Breast epithelium (tissue), 3 donors: Measurements from ENCODE around the gene HERC3.

ENCODE experiments used
- CTCF ChIP-seq, 3 donors: fragments of 450-650 bp; IDR thresholded peaks; one replicate each; pipeline ENCODE4 v1.5.1; 2016 to 2017; ENCODE audit warnings: antibody characterized with exemption in 3 of 3, mild to moderate bottlenecking in 3 of 3, moderate library complexity in 3 of 3
- POLR2A ChIP-seq: fragments of 450-650 bp; IDR thresholded peaks from one replicate; pipeline ENCODE4 v1.6.1; 2016; ENCODE audit warnings: antibody characterized with exemption, mild to moderate bottlenecking, moderate library complexity

DNA sequence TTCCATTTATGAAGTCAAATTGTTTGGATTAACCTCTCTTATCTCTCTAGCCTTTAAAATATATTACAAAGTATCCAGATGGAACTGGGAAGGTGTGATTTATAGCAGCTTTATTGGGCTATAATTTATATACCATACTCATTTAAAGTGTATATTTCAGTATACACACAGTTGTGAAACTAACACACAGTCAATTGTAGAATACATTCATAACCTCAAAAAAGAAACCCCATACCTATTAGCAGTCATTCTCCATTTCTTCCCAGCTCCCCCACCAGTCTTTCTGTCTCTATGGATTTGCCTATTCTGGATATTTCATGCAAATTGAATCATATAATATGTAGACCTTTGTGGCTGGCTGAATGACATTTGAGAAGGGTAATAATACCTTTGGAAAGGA, 112.9 kb downstream of the HERC3 start:
- TF ChIP-seq CTCF (IDR thresholded peaks at IDR 0.05) (no peak), POLR2A (no peak)
